ENCODE measurements around the gene ACTN4. TPM values are rescaled to one million over a fixed set of nuclear protein-coding genes. Genes with fewer than 3 reads are reported as not detected.

ACTN4 gene
- total RNA-seq, 1 experiment from 2014 or later = 3,297 TPM

- DNase-seq (ENCODE audit: low read depth, low spot score) = peak; percentile 100
- Histone ChIP-seq H3K36me3 (ENCODE audit: control insufficient read depth, insufficient read depth, low read length) (peaks cover 25% of the 10 kb centered on the region), H3K4me1 (ENCODE audit: control insufficient read depth, insufficient read depth, low read length) (peaks cover 16% of the 10 kb centered on the region), H3K27me3 (ENCODE audit: control insufficient read depth, insufficient read depth, low read length) (no peaks in the 10 kb centered on the region), H3K4me3 (ENCODE audit: low read depth in 2 of 2, low read length in 2 of 2) (peak within 1 kb of the TSS; percentile 47 to 85), H3K27ac (ENCODE audit: low read length) (peak within 1 kb of the TSS; percentile 96), H3K9me3 (ENCODE audit: control insufficient read depth, insufficient read depth, low read depth, low read length) (no peaks in the 10 kb centered on the region)
- in situ Hi-C loops (cut with HindIII; ENCODE audit: low pct_unique_long_range_greater_than_20kb, low sequenced_read_pairs) = loop anchor here (5.0 kb wide), 1 partner anchor 71 kb away; no protein-coding TSS in a partner anchor
- POLR2A ChIA-PET = interaction anchor here (0.5 to 2.0 kb wide), 22 partner anchors 10 to 1707 kb away, joined by 3 to 10 read pairs (median 4); partner anchors contain the start of genes ACTN4, NFKBIB and SIRT2
- no TSS peak for BruUV-seq (replicated peaks)
- TF ChIP-seq, protein P1, sequence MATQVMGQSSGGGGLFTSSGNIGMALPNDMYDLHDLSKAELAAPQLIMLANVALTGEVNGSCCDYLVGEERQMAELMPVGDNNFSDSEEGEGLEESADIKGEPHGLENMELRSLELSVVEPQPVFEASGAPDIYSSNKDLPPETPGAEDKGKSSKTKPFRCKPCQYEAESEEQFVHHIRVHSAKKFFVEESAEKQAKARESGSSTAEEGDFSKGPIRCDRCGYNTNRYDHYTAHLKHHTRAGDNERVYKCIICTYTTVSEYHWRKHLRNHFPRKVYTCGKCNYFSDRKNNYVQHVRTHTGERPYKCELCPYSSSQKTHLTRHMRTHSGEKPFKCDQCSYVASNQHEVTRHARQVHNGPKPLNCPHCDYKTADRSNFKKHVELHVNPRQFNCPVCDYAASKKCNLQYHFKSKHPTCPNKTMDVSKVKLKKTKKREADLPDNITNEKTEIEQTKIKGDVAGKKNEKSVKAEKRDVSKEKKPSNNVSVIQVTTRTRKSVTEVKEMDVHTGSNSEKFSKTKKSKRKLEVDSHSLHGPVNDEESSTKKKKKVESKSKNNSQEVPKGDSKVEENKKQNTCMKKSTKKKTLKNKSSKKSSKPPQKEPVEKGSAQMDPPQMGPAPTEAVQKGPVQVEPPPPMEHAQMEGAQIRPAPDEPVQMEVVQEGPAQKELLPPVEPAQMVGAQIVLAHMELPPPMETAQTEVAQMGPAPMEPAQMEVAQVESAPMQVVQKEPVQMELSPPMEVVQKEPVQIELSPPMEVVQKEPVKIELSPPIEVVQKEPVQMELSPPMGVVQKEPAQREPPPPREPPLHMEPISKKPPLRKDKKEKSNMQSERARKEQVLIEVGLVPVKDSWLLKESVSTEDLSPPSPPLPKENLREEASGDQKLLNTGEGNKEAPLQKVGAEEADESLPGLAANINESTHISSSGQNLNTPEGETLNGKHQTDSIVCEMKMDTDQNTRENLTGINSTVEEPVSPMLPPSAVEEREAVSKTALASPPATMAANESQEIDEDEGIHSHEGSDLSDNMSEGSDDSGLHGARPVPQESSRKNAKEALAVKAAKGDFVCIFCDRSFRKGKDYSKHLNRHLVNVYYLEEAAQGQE (IDR thresholded peaks at IDR 0.05; ENCODE audit: insufficient read depth in 1 of 2, low read depth in 2 of 2, low read length in 1 of 2) = no peak
- TF ChIP-seq SIN3A (IDR thresholded peaks at IDR 0.05; ENCODE audit: borderline replicate concordance, insufficient read depth, low read depth, low read length) (no peak), POLR2AphosphoS5 (IDR thresholded peaks at IDR 0.05; ENCODE audit: low read depth, low read length) (no peak), TCF7L2 (IDR thresholded peaks at IDR 0.05; ENCODE audit: low read depth, low read length) (no peak)
- TF ChIP-seq, protein P2, sequence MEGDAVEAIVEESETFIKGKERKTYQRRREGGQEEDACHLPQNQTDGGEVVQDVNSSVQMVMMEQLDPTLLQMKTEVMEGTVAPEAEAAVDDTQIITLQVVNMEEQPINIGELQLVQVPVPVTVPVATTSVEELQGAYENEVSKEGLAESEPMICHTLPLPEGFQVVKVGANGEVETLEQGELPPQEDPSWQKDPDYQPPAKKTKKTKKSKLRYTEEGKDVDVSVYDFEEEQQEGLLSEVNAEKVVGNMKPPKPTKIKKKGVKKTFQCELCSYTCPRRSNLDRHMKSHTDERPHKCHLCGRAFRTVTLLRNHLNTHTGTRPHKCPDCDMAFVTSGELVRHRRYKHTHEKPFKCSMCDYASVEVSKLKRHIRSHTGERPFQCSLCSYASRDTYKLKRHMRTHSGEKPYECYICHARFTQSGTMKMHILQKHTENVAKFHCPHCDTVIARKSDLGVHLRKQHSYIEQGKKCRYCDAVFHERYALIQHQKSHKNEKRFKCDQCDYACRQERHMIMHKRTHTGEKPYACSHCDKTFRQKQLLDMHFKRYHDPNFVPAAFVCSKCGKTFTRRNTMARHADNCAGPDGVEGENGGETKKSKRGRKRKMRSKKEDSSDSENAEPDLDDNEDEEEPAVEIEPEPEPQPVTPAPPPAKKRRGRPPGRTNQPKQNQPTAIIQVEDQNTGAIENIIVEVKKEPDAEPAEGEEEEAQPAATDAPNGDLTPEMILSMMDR (IDR thresholded peaks at IDR 0.05) = no peak
- ATAC-seq = peak; percentile 94
- CTCF ChIA-PET = interaction anchor here (1.1 to 5.0 kb wide), 9 partner anchors 14 to 1686 kb away, joined by 3 to 44 read pairs (median 7); no protein-coding TSS in a partner anchor
- intact Hi-C loops (cut with micrococcal nuclease; ENCODE audit: unreplicated experiment) = loop anchor here (5.0 kb wide), 2 partner anchors 76 to 101 kb away; no protein-coding TSS in a partner anchor
Measured at GRCh38 chr19:38618590-38619360, 28.7 kb upstream of the ACTN4 start, which contains the start of gene EIF3K. Gene EIF3K, plus strand, starts transcription at chr19:38619188. Its CDS starts 81 bp downstream, at chr19:38619269.

DNA sequence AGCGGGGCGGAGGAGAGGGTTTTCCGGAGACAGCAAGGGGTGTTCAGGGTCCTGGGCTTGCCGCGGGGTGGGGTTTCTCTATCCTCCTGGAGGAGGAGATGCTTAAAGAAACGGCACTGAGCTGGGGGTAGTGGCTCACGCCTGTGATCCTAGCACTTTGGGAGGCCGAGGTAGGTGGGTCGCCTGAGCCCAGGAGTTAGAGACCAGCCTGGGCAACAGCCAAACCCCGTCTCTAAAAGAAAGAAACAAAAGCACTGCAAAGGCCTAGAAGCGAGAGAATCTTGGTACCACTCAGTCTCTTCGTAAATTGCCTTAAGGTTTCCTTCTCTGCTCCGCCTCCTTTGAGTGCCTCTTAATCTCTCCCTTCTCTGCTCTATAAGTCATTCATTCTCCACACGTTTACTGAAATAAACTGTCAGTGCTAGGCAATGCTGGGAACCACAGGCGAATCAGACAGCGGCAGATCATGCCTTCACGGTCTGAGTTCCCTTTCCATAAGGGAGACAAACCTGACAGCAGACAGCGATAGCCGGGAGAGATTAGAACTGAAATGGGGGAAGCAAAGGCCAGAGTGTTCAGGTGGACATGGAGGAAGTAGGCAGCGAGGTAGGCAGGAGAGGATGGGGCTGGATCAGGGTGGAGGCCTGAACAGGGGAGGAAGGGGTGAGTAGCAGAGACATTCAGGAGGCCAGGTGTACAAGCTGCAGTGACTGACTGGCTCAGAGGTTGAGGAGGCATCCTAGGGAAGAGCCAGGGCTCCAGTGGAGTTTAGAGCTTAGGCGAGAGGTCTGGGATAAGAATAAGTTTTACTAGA, 27.9 kb upstream of the ACTN4 start:
- in situ Hi-C loops (cut with HindIII; ENCODE audit: low pct_unique_long_range_greater_than_20kb, low sequenced_read_pairs) = loop anchor here (5.0 kb wide), 1 partner anchor 72 kb away; no protein-coding TSS in a partner anchor
- BruUV-seq (replicated peaks) = TSS peak; percentile 85

More for the DNA sequence above, 27.9 kb upstream of the ACTN4 start:
- H3K4me3 ChIP-seq (ENCODE audit: low read depth in 2 of 2, low read length in 2 of 2) = peak overlapping the region; percentile 47 to 85
- H3K27me3 ChIP-seq (ENCODE audit: control insufficient read depth, insufficient read depth, low read length) = no peaks in the 10 kb centered on the region
- intact Hi-C loops (cut with micrococcal nuclease; ENCODE audit: unreplicated experiment) = loop anchor here (5.0 kb wide), 2 partner anchors 77 to 102 kb away; no protein-coding TSS in a partner anchor
- DNase-seq (ENCODE audit: low read depth, low spot score) (no peak), ATAC-seq (peak; percentile 25; the same call in 1 of the 2 replicates)
- no peaks in the 10 kb centered on the region for H3K9me3 ChIP-seq (ENCODE audit: control insufficient read depth, insufficient read depth, low read depth, low read length)
- ChIA-PET CTCF (interaction anchor here (0.6 to 5.0 kb wide), 11 partner anchors 13 to 1686 kb away, joined by 3 to 44 read pairs (median 7); no protein-coding TSS in a partner anchor), POLR2A (interaction anchor here (0.6 to 2.0 kb wide), 15 partner anchors 10 to 1701 kb away, joined by 3 to 12 read pairs (median 4); partner anchors contain the start of genes ACTN4, NFKBIB and SIRT2)
- peaks cover 30% of the 10 kb centered on the region for H3K36me3 ChIP-seq (ENCODE audit: control insufficient read depth, insufficient read depth, low read length)
- H3K4me1 ChIP-seq (ENCODE audit: control insufficient read depth, insufficient read depth, low read length) = peaks cover 16% of the 10 kb centered on the region
- H3K27ac ChIP-seq (ENCODE audit: low read length) = peak overlapping the region; percentile 96
- TF ChIP-seq SIN3A (IDR thresholded peaks at IDR 0.05; ENCODE audit: borderline replicate concordance, insufficient read depth, low read depth, low read length) = no peak
- TF ChIP-seq, protein P1 (IDR thresholded peaks at IDR 0.05; ENCODE audit: insufficient read depth in 1 of 2, low read depth in 2 of 2, low read length in 1 of 2) = no peak
- TF ChIP-seq POLR2AphosphoS5 (IDR thresholded peaks at IDR 0.05; ENCODE audit: low read depth, low read length) = no peak
- TF ChIP-seq, protein P2 (IDR thresholded peaks at IDR 0.05) = no peak
- no peak for TF ChIP-seq TCF7L2 (IDR thresholded peaks at IDR 0.05; ENCODE audit: low read depth, low read length)

All from Panc1 (cell line).